Stimulated activated memory B cell treated with anti-CD40 and anti-IgM and Interleukin-4, amounts not matched to agents 10 μg/mL and 1 μg/mL and 100 μg/mL, for 72 hours (primary cell): ENCODE measurements around the gene RHOT1.

ENCODE experiments used
- ATAC-seq: fragments of 150-1000 bp; cut with Tn5 transposase; 2 replicates; pipeline ENCODE4 v1.10.0; 2021
- H3K27ac Mint-ChIP-seq: one replicate; pipeline ENCODE4 v1.8.0; 2022; ENCODE audit warnings: mild to moderate bottlenecking, mixed read lengths
- H3K27me3 Mint-ChIP-seq: one replicate; pipeline ENCODE4 v1.8.0; 2022; ENCODE audit warnings: mixed read lengths
- H3K36me3 Mint-ChIP-seq: one replicate; pipeline ENCODE4 v1.8.0; 2022; ENCODE audit warnings: mixed read lengths
- H3K4me1 Mint-ChIP-seq: one replicate; pipeline ENCODE4 v1.8.0; 2022; ENCODE audit warnings: mixed read lengths
- H3K4me3 Mint-ChIP-seq: one replicate; pipeline ENCODE4 v1.8.0; 2022; ENCODE audit warnings: mild to moderate bottlenecking, moderate library complexity, mixed read lengths
- H3K9me3 Mint-ChIP-seq: one replicate; pipeline ENCODE4 v1.8.0; 2022; ENCODE audit warnings: mixed read lengths

Gene RHOT1

GRCh38 chr17:32215696-32216095 lies 73.4 kb downstream of the RHOT1 start:
- ATAC-seq = no peak
- no peak overlapping the region for H3K4me3 Mint-ChIP-seq
- peaks cover 18% of the 10 kb centered on the region for H3K36me3 Mint-ChIP-seq

GRCh38 chr17:32222621-32223020 lies 80.3 kb downstream of the RHOT1 start:
- H3K4me3 Mint-ChIP-seq = no peak overlapping the region
- no peaks in the 10 kb centered on the region for H3K9me3 Mint-ChIP-seq
- no peak for ATAC-seq
- no peaks in the 10 kb centered on the region for H3K36me3 Mint-ChIP-seq
- peaks cover 38% of the 10 kb centered on the region for H3K4me1 Mint-ChIP-seq
- H3K27ac Mint-ChIP-seq = no peak overlapping the region
- H3K27me3 Mint-ChIP-seq = no peaks in the 10 kb centered on the region

More at GRCh38 chr17:32215696-32216095, 73.4 kb downstream of the RHOT1 start:
- Mint-ChIP-seq H3K4me1 (peaks cover 21% of the 10 kb centered on the region), H3K9me3 (no peaks in the 10 kb centered on the region), H3K27ac (no peak overlapping the region), H3K27me3 (no peaks in the 10 kb centered on the region)

- H3K27me3 Mint-ChIP-seq = no peaks in the 10 kb centered on the region
- peaks cover 36% of the 10 kb centered on the region for H3K4me1 Mint-ChIP-seq
- peak; percentile 61 for ATAC-seq
- H3K36me3 Mint-ChIP-seq = no peaks in the 10 kb centered on the region
- H3K9me3 Mint-ChIP-seq = no peaks in the 10 kb centered on the region
- H3K4me3 Mint-ChIP-seq = no peak overlapping the region
- H3K27ac Mint-ChIP-seq = peak overlapping the region; percentile 62
Observed at GRCh38 chr17:32223703-32224102, 81.4 kb downstream of the RHOT1 start.

GRCh38 chr17:32226886-32227285 lies 84.6 kb downstream of the RHOT1 start:
- Mint-ChIP-seq H3K27ac (no peak overlapping the region), H3K27me3 (no peaks in the 10 kb centered on the region), H3K4me3 (no peak overlapping the region), H3K9me3 (no peaks in the 10 kb centered on the region), H3K36me3 (no peaks in the 10 kb centered on the region), H3K4me1 (peaks cover 8% of the 10 kb centered on the region)
- no peak for ATAC-seq

- Mint-ChIP-seq H3K4me3 (no peak overlapping the region), H3K36me3 (no peaks in the 10 kb centered on the region), H3K27ac (no peak overlapping the region), H3K4me1 (peaks cover 8% of the 10 kb centered on the region), H3K27me3 (no peaks in the 10 kb centered on the region), H3K9me3 (no peaks in the 10 kb centered on the region)
- ATAC-seq = no peak
Observed at GRCh38 chr17:32227910-32228309, 85.6 kb downstream of the RHOT1 start.

- Mint-ChIP-seq H3K4me3 (no peak overlapping the region), H3K4me1 (no peaks in the 10 kb centered on the region), H3K9me3 (no peaks in the 10 kb centered on the region), H3K27ac (no peak overlapping the region), H3K36me3 (no peaks in the 10 kb centered on the region), H3K27me3 (no peaks in the 10 kb centered on the region)
- no peak for ATAC-seq
Observed at GRCh38 chr17:32235588-32235987, 93.3 kb downstream of the RHOT1 start.

GRCh38 chr17:32239456-32239855 lies 97.2 kb downstream of the RHOT1 start:
- H3K27ac Mint-ChIP-seq = no peak overlapping the region
- no peaks in the 10 kb centered on the region for H3K9me3 Mint-ChIP-seq
- no peak overlapping the region for H3K4me3 Mint-ChIP-seq
- H3K4me1 Mint-ChIP-seq = no peaks in the 10 kb centered on the region
- no peak for ATAC-seq
- H3K27me3 Mint-ChIP-seq = no peaks in the 10 kb centered on the region
- no peaks in the 10 kb centered on the region for H3K36me3 Mint-ChIP-seq

GRCh38 chr17:32240750-32241149 lies 98.4 kb downstream of the RHOT1 start:
- ATAC-seq = no peak
- Mint-ChIP-seq H3K27ac (no peak overlapping the region), H3K27me3 (no peaks in the 10 kb centered on the region)

GRCh38 chr17:32241640-32242039 lies 99.3 kb downstream of the RHOT1 start:
- Mint-ChIP-seq H3K4me1 (no peaks in the 10 kb centered on the region), H3K9me3 (no peaks in the 10 kb centered on the region), H3K4me3 (no peak overlapping the region), H3K27ac (no peak overlapping the region), H3K27me3 (no peaks in the 10 kb centered on the region), H3K36me3 (no peaks in the 10 kb centered on the region)
- ATAC-seq = no peak

More at GRCh38 chr17:32240750-32241149, 98.4 kb downstream of the RHOT1 start:
- H3K36me3 Mint-ChIP-seq = no peaks in the 10 kb centered on the region
- no peaks in the 10 kb centered on the region for H3K9me3 Mint-ChIP-seq
- no peaks in the 10 kb centered on the region for H3K4me1 Mint-ChIP-seq
- H3K4me3 Mint-ChIP-seq = no peak overlapping the region

GRCh38 chr17:32249475-32249874 lies 107.2 kb downstream of the RHOT1 start:
- H3K36me3 Mint-ChIP-seq = no peaks in the 10 kb centered on the region
- no peaks in the 10 kb centered on the region for H3K9me3 Mint-ChIP-seq
- H3K27me3 Mint-ChIP-seq = no peaks in the 10 kb centered on the region
- no peak overlapping the region for H3K4me3 Mint-ChIP-seq
- no peak overlapping the region for H3K27ac Mint-ChIP-seq
- no peaks in the 10 kb centered on the region for H3K4me1 Mint-ChIP-seq
- no peak for ATAC-seq

GRCh38 chr17:32253117-32253611 lies 110.9 kb downstream of the RHOT1 start:
- H3K4me3 Mint-ChIP-seq = no peak overlapping the region
- no peaks in the 10 kb centered on the region for H3K4me1 Mint-ChIP-seq
- H3K27me3 Mint-ChIP-seq = peaks cover 17% of the 10 kb centered on the region
- no peaks in the 10 kb centered on the region for H3K36me3 Mint-ChIP-seq
- H3K9me3 Mint-ChIP-seq = no peaks in the 10 kb centered on the region
- ATAC-seq = peak; percentile 86
- H3K27ac Mint-ChIP-seq = no peak overlapping the region

- no peak for ATAC-seq
- peaks cover 37% of the 10 kb centered on the region for H3K27me3 Mint-ChIP-seq
- H3K36me3 Mint-ChIP-seq = no peaks in the 10 kb centered on the region
- H3K27ac Mint-ChIP-seq = no peak overlapping the region
- H3K4me1 Mint-ChIP-seq = no peaks in the 10 kb centered on the region
- no peaks in the 10 kb centered on the region for H3K9me3 Mint-ChIP-seq
- H3K4me3 Mint-ChIP-seq = no peak overlapping the region
Observed at GRCh38 chr17:32256012-32256700, 113.9 kb downstream of the RHOT1 start.

GRCh38 chr17:32256701-32257019 lies 114.4 kb downstream of the RHOT1 start:
- Mint-ChIP-seq H3K27ac (no peak overlapping the region), H3K36me3 (no peaks in the 10 kb centered on the region), H3K4me1 (no peaks in the 10 kb centered on the region), H3K9me3 (no peaks in the 10 kb centered on the region), H3K4me3 (no peak overlapping the region), H3K27me3 (peaks cover 37% of the 10 kb centered on the region)
- ATAC-seq = peak; percentile 73

GRCh38 chr17:32258383-32259140 lies 116.3 kb downstream of the RHOT1 start:
- H3K36me3 Mint-ChIP-seq = no peaks in the 10 kb centered on the region
- no peak overlapping the region for H3K4me3 Mint-ChIP-seq
- H3K4me1 Mint-ChIP-seq = no peaks in the 10 kb centered on the region
- no peak for ATAC-seq
- H3K27ac Mint-ChIP-seq = no peak overlapping the region
- peaks cover 55% of the 10 kb centered on the region for H3K27me3 Mint-ChIP-seq
- H3K9me3 Mint-ChIP-seq = no peaks in the 10 kb centered on the region

- peaks cover 65% of the 10 kb centered on the region for H3K27me3 Mint-ChIP-seq
- no peaks in the 10 kb centered on the region for H3K36me3 Mint-ChIP-seq
- H3K4me3 Mint-ChIP-seq = no peak overlapping the region
- H3K27ac Mint-ChIP-seq = no peak overlapping the region
- H3K4me1 Mint-ChIP-seq = no peaks in the 10 kb centered on the region
- H3K9me3 Mint-ChIP-seq = no peaks in the 10 kb centered on the region
- no peak for ATAC-seq
Observed at GRCh38 chr17:32259586-32259985, 117.3 kb downstream of the RHOT1 start.

GRCh38 chr17:32261417-32261736 lies 119.1 kb downstream of the RHOT1 start:
- H3K4me3 Mint-ChIP-seq = no peak overlapping the region
- H3K27me3 Mint-ChIP-seq = peaks cover 62% of the 10 kb centered on the region
- H3K9me3 Mint-ChIP-seq = no peaks in the 10 kb centered on the region
- H3K27ac Mint-ChIP-seq = no peak overlapping the region
- H3K4me1 Mint-ChIP-seq = peaks cover 5% of the 10 kb centered on the region
- no peaks in the 10 kb centered on the region for H3K36me3 Mint-ChIP-seq
- no peak for ATAC-seq
